ENCODE results near the gene CRTC2.
"Not testable (repeated sequence)": the region's sequence is repeated elsewhere in the genome, so short reads cannot be mapped to it uniquely, and the experiment has no call there.

CRTC2 gene

DNA sequence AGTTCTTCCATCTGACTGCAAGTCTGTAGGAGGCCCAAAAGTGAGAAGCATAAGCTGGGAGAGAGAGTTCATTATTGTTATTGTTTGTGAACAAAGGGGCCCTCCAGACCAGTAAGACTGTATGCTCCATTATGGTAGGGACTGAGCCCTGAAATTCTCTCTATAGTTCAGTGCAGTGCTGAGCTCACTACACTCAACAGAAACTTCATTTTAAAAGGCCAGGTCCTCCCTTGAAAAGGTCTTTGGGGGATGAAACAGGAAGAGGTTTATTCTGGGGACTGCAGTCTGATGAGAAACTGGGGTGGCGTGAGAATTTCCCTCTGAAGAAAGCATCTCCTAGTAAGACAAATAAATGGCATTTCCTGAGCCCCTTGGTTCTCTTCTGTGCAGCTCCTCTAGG, 30.2 kb downstream of the CRTC2 start:
- DNase-seq = no peak

DNA sequence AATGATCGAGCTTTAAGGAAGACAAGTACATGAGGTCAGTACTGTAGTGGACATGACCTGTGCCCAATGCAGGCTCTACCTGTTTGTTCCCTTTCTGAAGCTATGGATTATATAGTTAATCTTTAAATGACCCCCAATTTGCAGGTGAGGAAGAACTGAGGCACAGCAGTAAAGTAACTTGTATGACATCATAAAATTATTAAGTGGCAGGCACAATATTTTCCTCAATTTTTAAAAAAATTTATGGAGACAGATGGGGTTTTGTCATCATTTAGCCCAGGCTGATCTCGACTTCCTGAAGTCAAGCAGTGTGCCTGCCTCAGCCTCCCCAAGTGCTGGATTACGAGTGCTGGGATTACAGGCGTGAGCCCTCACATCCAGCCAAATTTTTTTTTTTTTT, 32.0 kb downstream of the CRTC2 start:
- no peak for DNase-seq

DNA sequence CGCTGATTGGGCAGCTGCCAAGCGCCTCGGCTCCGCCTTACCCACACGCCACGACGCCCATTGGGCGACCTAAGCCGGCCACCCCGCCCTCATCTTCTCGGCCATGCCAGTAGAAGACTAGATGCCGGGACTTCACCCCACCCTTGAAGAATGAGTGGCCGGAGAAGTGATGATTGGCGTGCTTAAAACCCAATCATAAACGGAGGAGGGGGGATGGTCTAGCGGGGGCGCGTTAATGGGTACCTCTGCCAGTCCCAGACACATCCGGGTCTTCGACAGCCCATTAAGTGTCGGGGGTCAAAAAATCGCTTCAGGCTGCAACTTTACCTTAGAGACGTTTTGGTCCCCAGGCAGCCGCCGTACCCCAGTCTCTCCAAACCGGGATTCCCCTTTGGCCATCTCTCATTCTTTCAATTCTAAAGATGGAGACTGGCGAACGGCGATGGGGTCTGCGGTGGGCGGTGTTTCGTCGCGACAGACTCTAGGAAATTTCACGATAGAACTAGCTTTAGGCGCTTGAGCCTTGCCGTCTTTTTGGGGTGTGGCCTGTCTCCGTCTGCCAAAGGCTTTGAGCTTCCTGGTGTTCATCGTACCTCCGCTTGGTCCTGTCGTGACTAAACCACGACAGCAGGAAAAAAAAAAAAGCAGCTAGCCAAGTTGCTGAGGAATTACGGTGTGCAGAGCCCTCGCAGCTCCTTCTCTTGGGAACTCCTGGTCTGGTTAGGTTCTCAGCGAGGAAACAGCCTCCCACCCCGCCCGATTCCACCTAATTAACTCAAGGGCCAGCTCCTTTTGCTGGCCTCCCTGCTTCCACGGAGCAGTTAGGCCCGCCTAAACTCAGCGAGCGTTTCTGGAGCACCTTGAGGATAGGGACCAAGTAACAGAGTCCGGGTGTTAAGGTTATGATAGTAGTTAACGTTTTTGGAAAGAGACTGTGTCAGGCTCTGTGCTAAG, 35.2 kb downstream of the CRTC2 start, which contains the start of gene GATAD2B:
Gene GATAD2B, minus strand, starts transcription at position 1 of the 954 bp plus-strand sequence. CDS start 94,625 bp downstream, outside the sequence.
- peak; percentile 99 for DNase-seq

DNA sequence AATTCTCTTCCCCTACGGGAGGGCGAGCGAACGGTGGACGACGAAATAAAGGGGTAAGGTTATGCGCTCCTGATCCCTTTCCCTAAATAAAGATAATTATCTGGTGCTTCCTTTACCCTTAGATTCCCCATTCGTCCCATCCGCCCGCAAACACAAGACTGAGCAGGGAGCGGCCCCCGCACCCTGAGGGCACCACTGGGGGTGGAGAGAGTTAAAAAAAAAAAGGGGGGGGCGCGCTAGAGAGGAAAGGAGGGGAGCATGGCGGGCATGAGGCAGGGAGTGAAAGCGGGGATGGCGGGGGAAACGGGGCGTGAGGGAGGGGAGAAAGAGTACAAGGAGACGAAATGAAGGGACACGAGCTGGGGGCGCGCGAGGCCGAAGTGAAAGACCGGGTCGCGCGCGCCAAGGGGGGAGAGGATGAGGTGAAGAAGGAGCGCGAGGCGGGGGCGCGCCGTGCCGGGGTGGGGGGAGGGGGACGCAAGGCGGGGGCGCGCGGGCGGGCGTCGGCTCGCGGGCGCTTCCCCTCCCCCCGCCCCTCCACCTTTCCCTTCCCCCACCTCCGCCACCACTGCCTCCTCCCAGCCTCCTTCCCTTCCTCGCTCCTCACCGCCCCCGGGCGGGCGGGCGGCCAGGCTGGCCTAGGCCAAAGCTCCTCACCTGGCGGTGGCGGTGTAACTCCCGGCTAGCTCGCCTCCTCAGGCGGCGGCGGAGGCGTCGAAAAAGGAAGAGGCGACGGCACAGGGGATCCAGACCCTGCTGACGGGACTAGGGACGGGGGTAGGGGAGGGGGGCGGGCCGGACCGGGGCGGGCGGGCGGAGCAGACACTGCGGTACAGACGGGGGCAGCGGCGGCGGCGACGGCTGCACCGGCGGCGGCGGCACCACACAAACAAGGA, 36.1 kb downstream of the CRTC2 start:
- DNase-seq = no peak

DNA sequence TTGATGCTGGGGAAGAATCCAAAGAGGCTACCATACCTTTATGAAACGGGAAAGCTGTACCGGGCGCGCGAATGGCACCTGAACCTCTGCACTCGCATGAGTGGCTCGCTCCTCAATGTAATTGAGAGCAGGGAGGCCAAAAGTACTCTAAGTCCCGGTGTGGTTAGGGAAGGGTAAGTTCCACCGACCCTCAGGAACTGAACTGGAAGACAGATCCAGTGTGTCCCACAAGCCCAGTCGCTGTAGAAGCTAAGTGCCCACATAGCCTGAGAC, 36.7 kb downstream of the CRTC2 start:
- DNase-seq = no peak

DNA sequence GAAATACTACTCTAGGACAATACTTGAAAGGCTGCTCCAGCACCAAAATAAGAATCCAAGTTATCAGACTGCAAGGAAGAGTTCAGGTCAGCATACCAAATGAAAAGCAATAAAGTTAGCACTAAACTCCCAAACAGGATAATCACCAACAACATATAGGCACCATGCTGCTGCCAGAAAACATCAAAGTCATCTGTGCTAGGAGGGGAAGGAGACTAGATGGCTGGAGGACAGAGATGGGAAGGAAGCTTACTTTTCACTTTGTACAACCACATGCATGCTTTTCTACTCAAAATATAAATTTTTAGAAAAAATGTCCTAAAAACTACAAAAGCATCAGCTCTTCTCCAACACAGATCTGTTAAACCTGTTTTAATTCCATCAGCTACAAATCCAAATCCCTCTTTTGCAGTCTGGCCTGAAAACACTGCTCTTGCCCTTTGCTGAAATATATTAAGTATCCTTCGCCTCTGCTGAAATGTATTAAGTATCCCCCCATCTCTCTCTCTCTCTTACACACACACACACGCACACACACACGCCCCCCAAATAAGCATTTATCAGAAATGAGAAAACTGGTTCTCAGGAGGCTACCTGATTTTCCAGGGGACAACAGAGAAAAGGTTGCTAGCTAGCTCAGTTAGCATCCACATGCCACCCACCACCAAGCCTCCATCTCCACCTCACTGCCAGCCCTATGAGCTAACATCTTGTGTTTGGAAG, 37.2 kb downstream of the CRTC2 start:
- no peak for DNase-seq

DNA sequence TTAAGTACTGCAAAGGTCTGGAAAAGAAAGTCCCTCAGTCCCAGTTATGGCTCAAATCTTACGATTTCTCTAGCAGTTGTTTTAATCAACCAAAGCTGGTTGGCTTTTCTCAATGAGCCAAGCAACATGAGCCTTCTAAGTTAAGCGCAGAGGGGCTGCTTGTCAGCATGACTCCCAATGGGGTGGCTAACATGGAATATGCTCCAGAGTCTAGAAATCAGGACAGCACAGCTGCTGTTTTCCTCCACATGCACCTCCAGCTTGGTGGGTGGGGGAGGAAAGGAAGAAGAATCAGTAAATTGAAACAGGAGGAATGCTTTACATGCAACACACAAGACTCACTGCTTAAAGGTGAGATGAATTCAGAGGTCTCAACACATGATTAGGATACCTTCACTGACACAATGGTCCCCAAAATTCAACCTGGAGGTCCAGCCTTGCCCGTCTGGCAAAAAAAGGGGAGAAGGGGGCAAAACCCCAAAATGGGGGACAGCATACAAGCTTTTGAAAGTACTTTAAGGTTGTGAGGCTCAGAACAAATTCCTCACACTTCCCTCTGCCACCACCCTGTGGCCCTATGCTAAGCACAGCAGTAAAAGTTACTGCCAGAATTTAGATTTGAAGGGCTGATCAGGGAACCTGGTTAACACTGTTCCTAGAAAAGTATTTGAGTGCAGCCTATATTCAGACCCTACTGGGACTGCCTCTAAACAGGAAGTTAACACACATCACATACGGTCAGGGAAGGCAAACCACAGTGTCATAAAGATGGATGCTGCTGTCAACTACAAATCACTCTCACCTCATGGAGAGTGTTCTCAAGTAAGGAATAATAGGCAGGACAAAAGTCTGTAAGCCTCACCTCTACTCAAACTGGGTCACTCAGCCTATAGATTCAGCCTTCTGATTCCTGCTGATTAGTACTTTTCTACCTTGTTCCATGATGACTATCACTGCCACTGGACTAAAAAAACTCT, 38.2 kb downstream of the CRTC2 start:
- DNase-seq = no peak

DNA sequence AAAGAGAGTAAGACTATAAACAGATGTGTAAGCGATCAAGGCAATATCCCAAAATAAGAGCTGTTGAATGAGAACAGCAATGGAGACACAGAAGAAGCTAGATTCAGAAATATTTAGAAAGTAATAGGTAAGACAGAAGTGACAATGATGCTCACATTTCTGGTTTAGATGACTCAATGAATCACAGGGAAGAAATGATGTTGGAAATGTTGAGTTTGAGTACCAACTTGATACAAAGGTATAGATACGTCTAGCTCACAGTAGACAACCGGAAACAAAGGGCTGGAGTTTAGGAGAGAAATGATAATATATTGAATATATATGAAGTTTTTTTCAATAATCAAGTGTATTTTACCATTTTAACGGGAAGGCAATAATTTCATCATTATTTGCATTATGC, 42.1 kb downstream of the CRTC2 start:
- DNase-seq = no peak

DNA sequence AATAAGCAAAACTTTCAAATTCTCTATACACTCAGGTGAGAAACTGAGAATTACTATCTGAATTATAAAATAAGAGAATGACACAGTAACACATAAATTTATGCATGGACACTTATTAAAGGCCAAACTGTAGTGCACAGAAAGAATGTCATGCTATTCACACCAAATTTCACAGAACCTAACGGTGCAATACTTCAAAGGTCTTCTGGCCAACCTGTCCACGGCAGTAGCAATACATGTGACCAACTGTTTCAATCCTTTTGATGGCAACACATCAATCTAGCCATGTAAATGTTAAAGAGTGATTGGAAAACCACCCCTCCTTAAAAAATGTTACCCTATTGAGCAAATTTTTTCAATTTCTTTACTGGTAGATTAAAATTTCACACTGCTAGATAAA, 46.1 kb downstream of the CRTC2 start:
- no peak for DNase-seq

DNA sequence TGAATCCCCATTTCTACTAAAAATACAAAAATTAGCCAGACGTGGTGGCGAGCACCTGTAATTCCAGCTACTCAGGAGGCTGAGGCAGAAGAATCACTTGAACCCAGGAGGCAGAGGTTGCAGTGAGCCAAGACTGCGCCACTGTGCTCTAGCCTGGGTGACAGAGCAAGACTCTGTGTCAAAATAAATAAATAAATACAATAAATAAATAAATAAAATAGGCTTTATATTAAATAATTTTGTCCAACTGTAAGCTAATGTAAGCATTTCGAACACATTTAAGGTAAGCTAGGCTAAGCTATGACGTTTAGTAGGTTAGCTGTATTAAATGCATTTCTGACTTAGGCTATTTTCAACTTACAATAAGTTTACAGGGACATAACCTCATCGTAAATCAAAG, 47.9 kb downstream of the CRTC2 start:
- not testable (repeated sequence) for DNase-seq

DNA sequence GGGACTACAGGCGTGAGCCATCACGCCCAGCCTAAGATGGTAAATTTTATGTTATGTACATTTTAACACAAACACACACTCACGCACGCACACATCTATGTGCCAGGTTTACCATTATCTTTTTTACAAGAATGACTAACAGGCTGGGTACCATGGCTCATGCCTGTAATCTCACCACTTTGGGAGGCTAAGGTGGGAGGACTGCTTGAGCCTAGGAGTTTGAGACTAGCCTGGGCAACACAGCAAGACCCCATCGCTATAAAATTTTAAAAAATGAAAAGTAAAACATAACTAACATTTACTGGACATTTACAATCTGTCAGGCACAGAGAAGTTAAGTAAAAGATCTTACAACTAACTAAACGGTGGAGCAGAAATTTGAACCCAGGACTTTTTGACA, 50.3 kb downstream of the CRTC2 start:
- DNase-seq = no peak

DNA sequence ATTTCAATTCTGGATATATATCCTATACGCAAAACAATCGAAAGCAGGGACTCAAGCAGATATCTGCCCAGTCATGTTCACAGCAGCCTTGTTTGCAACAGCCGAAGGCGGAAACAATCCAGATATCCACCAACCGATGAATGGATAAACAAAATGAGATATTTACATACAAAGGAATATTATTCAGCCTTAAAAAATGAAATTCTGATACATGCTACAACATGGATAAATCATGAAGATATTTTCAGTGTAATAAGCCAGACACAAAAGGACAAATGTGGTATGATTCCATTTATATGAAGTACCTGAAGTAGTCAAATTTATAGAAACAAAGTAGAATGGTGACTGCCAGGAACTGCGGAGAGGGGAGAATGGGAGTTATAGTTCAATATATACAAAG, 51.3 kb downstream of the CRTC2 start:
- DNase-seq = no peak

DNA sequence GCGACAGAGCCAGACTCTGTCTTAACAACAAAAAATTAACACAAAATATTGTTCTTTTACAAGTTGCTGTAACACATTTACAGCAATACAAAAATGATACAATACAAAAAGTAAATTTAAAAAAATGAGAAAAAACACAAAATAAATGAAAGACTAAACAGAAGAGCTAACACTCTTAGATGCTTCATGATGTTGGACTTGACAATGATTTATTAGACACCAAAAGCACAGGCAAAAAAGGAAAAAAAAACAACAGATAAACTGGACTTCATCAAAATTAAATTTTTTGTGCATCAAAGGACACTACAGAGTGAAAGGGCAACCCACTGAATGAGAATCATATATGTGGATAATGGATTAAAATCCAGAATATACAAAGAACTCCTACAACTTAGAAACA, 52.0 kb downstream of the CRTC2 start:
- DNase-seq = no peak

DNA sequence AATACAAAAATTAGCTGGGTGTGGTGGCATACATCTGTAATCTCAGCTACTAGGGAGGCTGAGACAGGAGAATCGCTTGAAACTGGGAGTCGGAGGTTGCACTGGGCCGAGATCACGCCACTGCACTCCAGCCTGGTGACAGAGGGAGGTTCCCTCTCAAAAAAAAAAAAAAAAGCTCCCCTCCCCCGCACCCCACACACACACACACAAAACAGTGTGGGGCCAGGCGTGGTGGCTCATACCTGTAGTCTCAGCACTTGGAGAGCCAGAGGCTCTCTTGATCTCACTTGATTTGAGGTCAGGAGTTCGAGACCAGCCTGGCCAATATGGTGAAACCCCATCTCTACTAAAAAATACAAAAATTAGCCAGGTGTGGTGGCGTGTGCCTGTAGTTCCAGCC, 52.5 kb downstream of the CRTC2 start:
- not testable (repeated sequence) for DNase-seq

DNA sequence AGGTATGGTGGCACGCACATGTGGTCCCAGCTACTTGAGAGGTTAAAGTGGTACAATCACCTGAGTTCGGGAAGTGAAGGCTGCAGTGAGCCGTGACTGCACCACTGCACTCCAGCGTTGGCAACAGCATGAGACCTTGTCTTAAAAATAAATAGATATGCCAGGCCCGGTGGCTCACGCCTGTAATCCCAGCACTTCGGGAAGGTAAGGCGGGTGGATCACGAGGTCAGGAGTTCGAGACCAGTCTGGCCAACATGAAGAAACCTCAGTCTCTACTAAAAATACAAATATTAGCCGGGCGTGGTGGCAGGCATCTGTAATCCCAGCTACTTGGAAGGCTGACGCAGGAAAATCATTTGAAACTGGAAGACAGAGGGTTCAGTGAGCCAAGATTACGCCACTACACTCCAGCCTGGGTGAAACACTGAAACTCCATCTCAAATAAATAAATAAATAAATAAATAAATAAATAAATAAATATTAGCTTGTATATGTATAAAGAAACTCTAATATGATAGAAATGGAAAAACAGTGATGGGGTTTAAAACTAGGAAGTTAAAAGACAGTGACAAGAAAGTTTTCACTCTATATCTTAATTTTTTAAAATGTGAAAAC, 54.5 kb downstream of the CRTC2 start:
- DNase-seq = no peak

DNA sequence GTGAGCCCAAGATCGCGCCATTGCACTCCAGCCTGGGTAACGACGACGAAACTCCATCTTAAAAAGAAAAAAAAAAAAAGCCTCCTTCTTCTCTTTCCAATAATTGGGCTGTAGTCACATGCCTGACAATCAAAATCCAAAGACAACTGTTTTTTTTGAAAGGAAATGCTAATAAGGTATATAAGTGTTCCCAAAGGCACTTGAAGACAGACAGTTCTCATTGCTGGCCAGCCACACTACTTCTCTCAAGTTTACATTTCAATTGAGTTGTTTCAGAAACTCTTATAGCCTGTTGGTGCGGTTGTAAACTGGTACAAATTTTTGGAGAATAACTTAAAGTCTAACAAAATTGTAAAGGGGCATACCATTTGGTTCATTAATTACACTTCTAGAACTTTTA, 58.9 kb downstream of the CRTC2 start:
- no peak for DNase-seq
